Measurements from ENCODE around the gene SLC16A2.
"Not testable (repeated sequence)": the region's sequence is repeated elsewhere in the genome, so short reads cannot be mapped to it uniquely, and the experiment has no call there.

SLC16A2 gene

GRCh38 chrX:74510401-74510800 lies 89.1 kb downstream of the SLC16A2 start:
- no peak for FAIRE-seq

- FAIRE-seq, result no peak
Observed at GRCh38 chrX:74511704-74512103, 90.4 kb downstream of the SLC16A2 start.

GRCh38 chrX:74514384-74514783 lies 93.1 kb downstream of the SLC16A2 start:
- no peak for FAIRE-seq

GRCh38 chrX:74515356-74515755 lies 94.1 kb downstream of the SLC16A2 start:
- no peak for FAIRE-seq

GRCh38 chrX:74516013-74516412 lies 94.7 kb downstream of the SLC16A2 start:
- not testable (repeated sequence) for FAIRE-seq

GRCh38 chrX:74519870-74520269 lies 98.6 kb downstream of the SLC16A2 start:
- FAIRE-seq, result no peak

GRCh38 chrX:74520291-74520690 lies 99.0 kb downstream of the SLC16A2 start:
- no peak for FAIRE-seq

- no peak for FAIRE-seq
Observed at GRCh38 chrX:74520896-74521295, 99.6 kb downstream of the SLC16A2 start.

- FAIRE-seq, result no peak
Observed at GRCh38 chrX:74521961-74522751, 100.9 kb downstream of the SLC16A2 start.

GRCh38 chrX:74523224-74523623 lies 101.9 kb downstream of the SLC16A2 start:
- FAIRE-seq, result no peak

GRCh38 chrX:74523870-74524735 lies 102.8 kb downstream of the SLC16A2 start:
- no peak for FAIRE-seq

GRCh38 chrX:74525116-74525515 lies 103.8 kb downstream of the SLC16A2 start:
- FAIRE-seq, result no peak

GRCh38 chrX:74526764-74527163 lies 105.5 kb downstream of the SLC16A2 start:
- FAIRE-seq, result no peak

- no peak for FAIRE-seq
Observed at GRCh38 chrX:74527350-74527749, 106.1 kb downstream of the SLC16A2 start.

- no peak for FAIRE-seq
Observed at GRCh38 chrX:74529311-74529710, 108.0 kb downstream of the SLC16A2 start.

- FAIRE-seq, result no peak
Observed at GRCh38 chrX:74531081-74531480, 109.8 kb downstream of the SLC16A2 start.

- no peak for FAIRE-seq
Observed at GRCh38 chrX:74534569-74535038, 113.3 kb downstream of the SLC16A2 start.

- FAIRE-seq, result no peak
Observed at GRCh38 chrX:74535086-74535407, 113.8 kb downstream of the SLC16A2 start.

GRCh38 chrX:74535408-74536151 lies 114.3 kb downstream of the SLC16A2 start:
- FAIRE-seq, result no peak

- no peak for FAIRE-seq
Observed at GRCh38 chrX:74536152-74536831, 115.0 kb downstream of the SLC16A2 start.

GRCh38 chrX:74536832-74537371 lies 115.6 kb downstream of the SLC16A2 start:
- no peak for FAIRE-seq

- no peak for FAIRE-seq
Observed at GRCh38 chrX:74540635-74541249, 119.4 kb downstream of the SLC16A2 start.
